GM19240 (cell line): ENCODE data around the gene TMEM109.

ENCODE experiments used
- DNase-seq: peaks from one replicate; pipeline ENCODE4 v3.0.0; 2011; ENCODE audit warnings: low spot score; ENCODE audit not compliant: insufficient read length

The TMEM109 gene

GRCh38 chr11:60878245-60879101 is 35.5 kb upstream of the TMEM109 start:
- no peak for DNase-seq

GRCh38 chr11:60879104-60879503 is 34.9 kb upstream of the TMEM109 start:
- no peak for DNase-seq

- DNase-seq = no peak
Measured at GRCh38 chr11:60879971-60880588, 33.9 kb upstream of the TMEM109 start.

GRCh38 chr11:60880643-60881282 is 33.2 kb upstream of the TMEM109 start:
- no peak for DNase-seq

- no peak for DNase-seq
Measured at GRCh38 chr11:60887556-60887955, 26.4 kb upstream of the TMEM109 start.

- DNase-seq = no peak
Measured at GRCh38 chr11:60889869-60890311, 24.1 kb upstream of the TMEM109 start.

GRCh38 chr11:60890696-60891095 is 23.3 kb upstream of the TMEM109 start:
- DNase-seq = no peak

GRCh38 chr11:60891103-60891741 is 22.7 kb upstream of the TMEM109 start:
- no peak for DNase-seq

GRCh38 chr11:60895687-60896086 is 18.3 kb upstream of the TMEM109 start:
- DNase-seq = no peak

- no peak for DNase-seq
Measured at GRCh38 chr11:60897496-60897895, 16.5 kb upstream of the TMEM109 start.

GRCh38 chr11:60899046-60899936 is 14.7 kb upstream of the TMEM109 start:
- no peak for DNase-seq

- no peak for DNase-seq
Measured at GRCh38 chr11:60899977-60900376, 14.0 kb upstream of the TMEM109 start.

- no peak for DNase-seq
Measured at GRCh38 chr11:60900673-60901404, 13.1 kb upstream of the TMEM109 start.

GRCh38 chr11:60902625-60903024 is 11.3 kb upstream of the TMEM109 start:
- DNase-seq = no peak

- DNase-seq = no peak
Measured at GRCh38 chr11:60905047-60905446, 8.9 kb upstream of the TMEM109 start.

GRCh38 chr11:60905551-60906113 is 8.3 kb upstream of the TMEM109 start:
- no peak for DNase-seq

- no peak for DNase-seq
Measured at GRCh38 chr11:60906132-60906972, 7.6 kb upstream of the TMEM109 start, which contains the start of gene PRPF19. Gene PRPF19 (minus strand): TSS chr11:60906585. CDS start chr11:60906382, 203 bp downstream.

- no peak for DNase-seq
Measured at GRCh38 chr11:60908803-60909202, 5.2 kb upstream of the TMEM109 start.
